Effector memory CD4-positive, alpha-beta T cell (primary cell): Measurements from ENCODE around the gene PPARD.

Source experiments
- DNase-seq, 3 donors: peaks; one replicate each; pipeline ENCODE4 v3.0.0-alpha.2; 2020
- H3K27ac ChIP-seq: 2 replicates; pipeline ENCODE4 v1.7.0; 2013; ENCODE audit warnings: mild to moderate bottlenecking, low read length, moderate library complexity; ENCODE audit not compliant: insufficient read depth, poor library complexity, severe bottlenecking
- H3K27me3 ChIP-seq: replicated peaks from 2 replicates; pipeline ENCODE4 v1.7.0; 2013; ENCODE audit warnings: mild to moderate bottlenecking, low read length; ENCODE audit not compliant: insufficient read depth, control insufficient read depth, poor library complexity, severe bottlenecking
- H3K36me3 ChIP-seq: 2 replicates; pipeline ENCODE4 v1.7.0; 2013; ENCODE audit warnings: mild to moderate bottlenecking, low read length, moderate library complexity; ENCODE audit not compliant: control insufficient read depth, insufficient read depth
- H3K4me1 ChIP-seq: 2 replicates; pipeline ENCODE4 v1.7.0; 2013; ENCODE audit warnings: low read length, mild to moderate bottlenecking; ENCODE audit not compliant: control insufficient read depth, insufficient read depth, poor library complexity, severe bottlenecking
- H3K4me3 ChIP-seq: 2 replicates; pipeline ENCODE4 v1.7.0; 2013; ENCODE audit warnings: low read length, low read depth, mild to moderate bottlenecking; ENCODE audit not compliant: insufficient read depth, poor library complexity, severe bottlenecking
- H3K9me3 ChIP-seq: 2 replicates; pipeline ENCODE4 v1.7.0; 2013; ENCODE audit warnings: mild to moderate bottlenecking, low read length, moderate library complexity; ENCODE audit not compliant: control insufficient read depth

The PPARD gene

GRCh38 chr6:35356391-35356790 is 14.0 kb downstream of the PPARD start:
- DNase-seq: no peak
- H3K4me1 ChIP-seq: no peaks in the 10 kb centered on the region
- H3K9me3 ChIP-seq: no peaks in the 10 kb centered on the region
- no peak overlapping the region for H3K27ac ChIP-seq
- H3K36me3 ChIP-seq: peaks cover 48% of the 10 kb centered on the region
- H3K4me3 ChIP-seq: no peak overlapping the region
- H3K27me3 ChIP-seq: no peaks in the 10 kb centered on the region

- H3K4me3 ChIP-seq: no peak overlapping the region
- no peak for DNase-seq
- H3K4me1 ChIP-seq: no peaks in the 10 kb centered on the region
- H3K36me3 ChIP-seq: peaks cover 48% of the 10 kb centered on the region
- H3K27ac ChIP-seq: no peak overlapping the region
- no peaks in the 10 kb centered on the region for H3K9me3 ChIP-seq
- no peaks in the 10 kb centered on the region for H3K27me3 ChIP-seq
Observed at GRCh38 chr6:35357677-35358076, 15.3 kb downstream of the PPARD start.

GRCh38 chr6:35358086-35358485 is 15.7 kb downstream of the PPARD start:
- H3K9me3 ChIP-seq: no peaks in the 10 kb centered on the region
- H3K4me3 ChIP-seq: no peak overlapping the region
- no peak overlapping the region for H3K27ac ChIP-seq
- H3K27me3 ChIP-seq: no peaks in the 10 kb centered on the region
- no peak for DNase-seq
- H3K4me1 ChIP-seq: no peaks in the 10 kb centered on the region
- H3K36me3 ChIP-seq: peaks cover 44% of the 10 kb centered on the region

DNA sequence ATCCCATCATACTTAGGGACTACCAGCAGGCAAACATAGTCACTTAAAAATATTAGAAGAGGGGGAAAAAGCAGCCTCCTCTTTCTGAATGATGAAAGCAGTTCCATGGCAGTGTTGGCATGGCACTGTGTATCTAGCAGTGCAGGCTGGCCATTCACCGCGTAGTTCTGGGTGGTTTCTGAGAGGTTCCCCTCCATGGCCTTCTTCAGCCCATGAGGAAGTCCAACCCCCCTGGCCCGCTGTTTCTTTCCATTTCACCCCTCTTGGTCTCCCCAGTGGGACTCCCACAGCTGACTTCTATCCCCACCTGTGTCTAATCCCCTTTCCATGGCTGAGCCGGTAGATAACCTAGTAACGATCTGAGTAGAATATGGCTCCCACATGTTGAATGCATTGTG is 17.0 kb downstream of the PPARD start:
- Histone ChIP-seq H3K27me3 (no peaks in the 10 kb centered on the region), H3K27ac (no peak overlapping the region), H3K36me3 (peaks cover 36% of the 10 kb centered on the region), H3K4me1 (no peaks in the 10 kb centered on the region), H3K9me3 (no peaks in the 10 kb centered on the region), H3K4me3 (no peak overlapping the region)
- DNase-seq: no peak

DNA sequence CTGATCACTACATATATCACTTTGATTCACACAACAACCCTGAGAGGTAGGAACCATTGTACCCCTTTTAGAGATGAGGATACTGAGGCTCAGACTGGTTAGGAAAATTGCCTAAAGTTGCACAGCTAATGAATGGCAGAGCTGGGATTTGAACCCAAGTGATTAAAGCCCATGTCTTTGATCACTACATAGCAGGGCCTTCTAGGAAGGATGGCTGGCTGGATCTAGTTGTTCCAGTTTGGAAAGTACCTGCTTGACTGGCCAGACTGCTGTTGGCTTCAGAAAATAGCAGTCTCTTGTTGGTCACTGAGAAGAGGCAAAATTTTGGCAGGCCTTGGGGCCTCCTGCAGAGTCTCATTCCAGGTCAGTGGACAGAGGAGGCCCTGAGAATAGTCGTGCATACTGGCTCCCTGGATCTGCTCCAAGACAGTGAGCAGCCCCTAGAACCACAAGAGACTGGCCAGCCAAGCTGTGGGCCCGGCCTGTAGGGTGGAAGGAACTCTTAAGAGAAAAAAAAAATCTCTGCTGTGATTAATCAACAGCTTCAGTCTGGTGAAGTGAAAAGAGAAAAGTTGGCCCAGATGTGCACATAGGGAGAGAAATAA is 17.5 kb downstream of the PPARD start:
- no peak for DNase-seq
- no peaks in the 10 kb centered on the region for H3K4me1 ChIP-seq
- H3K27ac ChIP-seq: no peak overlapping the region
- H3K4me3 ChIP-seq: no peak overlapping the region
- no peaks in the 10 kb centered on the region for H3K27me3 ChIP-seq
- H3K36me3 ChIP-seq: peaks cover 32% of the 10 kb centered on the region
- no peaks in the 10 kb centered on the region for H3K9me3 ChIP-seq

GRCh38 chr6:35360349-35361138 is 18.2 kb downstream of the PPARD start:
- H3K36me3 ChIP-seq: peaks cover 29% of the 10 kb centered on the region
- H3K9me3 ChIP-seq: no peaks in the 10 kb centered on the region
- no peak overlapping the region for H3K27ac ChIP-seq
- no peak overlapping the region for H3K4me3 ChIP-seq
- DNase-seq: no peak
- H3K4me1 ChIP-seq: no peaks in the 10 kb centered on the region
- H3K27me3 ChIP-seq: no peaks in the 10 kb centered on the region

DNA sequence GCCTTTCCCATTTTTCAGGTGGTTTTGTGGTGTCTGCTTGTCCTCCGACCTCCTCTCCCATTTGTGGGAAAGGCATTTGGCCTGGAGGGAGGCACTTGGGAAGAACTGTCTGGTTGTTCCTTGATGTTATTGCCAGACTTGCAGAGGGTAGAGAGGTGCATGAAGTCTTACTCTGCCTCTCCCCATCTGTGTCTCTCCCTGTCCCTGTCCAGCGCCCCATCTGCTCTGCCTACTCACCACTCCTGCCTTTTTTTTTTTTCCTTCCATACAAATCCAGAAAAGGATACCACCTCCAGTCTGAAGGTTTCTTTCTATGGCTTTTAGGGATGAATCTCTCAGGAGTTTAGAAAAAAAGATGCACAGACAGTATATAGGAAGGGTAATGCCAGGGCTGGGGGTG is 19.8 kb downstream of the PPARD start:
- H3K9me3 ChIP-seq: no peaks in the 10 kb centered on the region
- DNase-seq: no peak
- H3K4me3 ChIP-seq: no peak overlapping the region
- no peaks in the 10 kb centered on the region for H3K27me3 ChIP-seq
- H3K36me3 ChIP-seq: peaks cover 16% of the 10 kb centered on the region
- no peaks in the 10 kb centered on the region for H3K4me1 ChIP-seq
- H3K27ac ChIP-seq: no peak overlapping the region

DNA sequence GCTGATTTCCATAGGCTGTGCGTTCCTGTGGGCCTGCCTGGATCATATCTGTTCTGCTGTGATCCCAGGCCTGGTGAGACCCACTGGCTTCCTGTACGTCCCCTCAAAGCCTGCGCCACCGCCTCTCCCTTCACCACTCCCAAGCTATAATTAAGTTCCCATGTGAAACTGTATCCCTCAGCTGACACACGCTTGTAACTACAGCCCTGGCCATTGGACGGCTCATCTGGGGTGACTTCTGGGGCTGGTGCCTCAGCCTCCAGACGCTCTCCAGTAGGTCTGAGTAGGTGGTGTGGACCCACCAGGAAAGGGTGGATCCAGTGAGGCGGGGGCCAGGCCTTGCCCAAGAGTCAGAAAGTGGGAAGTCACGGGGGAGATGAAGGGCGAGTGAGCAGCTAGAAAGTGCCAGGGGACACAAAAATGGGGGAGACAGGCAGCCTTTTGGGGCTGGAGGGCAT is 21.0 kb downstream of the PPARD start:
- Histone ChIP-seq H3K4me1 (peaks cover 6% of the 10 kb centered on the region), H3K36me3 (peaks cover 13% of the 10 kb centered on the region), H3K4me3 (no peak overlapping the region), H3K27ac (no peak overlapping the region), H3K9me3 (no peaks in the 10 kb centered on the region), H3K27me3 (no peaks in the 10 kb centered on the region)
- DNase-seq: no peak

DNA sequence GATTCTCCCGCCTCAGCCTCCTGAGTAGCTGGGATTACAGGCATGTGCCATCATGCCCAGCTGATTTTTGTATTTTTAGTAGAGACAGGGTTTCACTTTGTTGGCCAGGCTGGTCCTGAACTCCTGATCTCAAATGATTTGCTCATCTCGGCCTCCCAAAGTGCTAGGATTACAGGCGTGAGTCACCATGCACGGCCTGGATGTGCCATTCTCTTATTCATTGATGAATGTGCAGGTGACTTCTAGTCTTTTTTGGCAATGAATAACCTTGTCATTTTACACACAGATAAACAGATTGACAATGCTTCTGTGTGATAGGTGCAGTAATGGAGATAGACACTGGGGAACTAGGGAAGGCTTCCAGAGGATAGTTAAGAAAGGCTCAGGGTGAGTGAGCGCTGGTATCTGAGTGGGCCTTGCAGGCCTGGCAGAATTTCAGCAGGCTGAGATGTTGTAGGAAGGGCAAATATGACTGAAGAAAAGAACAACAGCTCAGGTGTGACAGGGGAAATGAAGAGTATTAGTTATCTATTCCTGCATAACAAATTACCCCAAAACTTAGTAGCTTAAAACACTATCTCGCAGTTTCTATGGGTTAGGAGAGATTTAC is 23.3 kb downstream of the PPARD start:
- Histone ChIP-seq H3K27ac (no peak overlapping the region), H3K9me3 (no peaks in the 10 kb centered on the region), H3K4me1 (peaks cover 29% of the 10 kb centered on the region), H3K4me3 (no peak overlapping the region), H3K27me3 (no peaks in the 10 kb centered on the region), H3K36me3 (peaks cover 3% of the 10 kb centered on the region)
- DNase-seq: no peak

DNA sequence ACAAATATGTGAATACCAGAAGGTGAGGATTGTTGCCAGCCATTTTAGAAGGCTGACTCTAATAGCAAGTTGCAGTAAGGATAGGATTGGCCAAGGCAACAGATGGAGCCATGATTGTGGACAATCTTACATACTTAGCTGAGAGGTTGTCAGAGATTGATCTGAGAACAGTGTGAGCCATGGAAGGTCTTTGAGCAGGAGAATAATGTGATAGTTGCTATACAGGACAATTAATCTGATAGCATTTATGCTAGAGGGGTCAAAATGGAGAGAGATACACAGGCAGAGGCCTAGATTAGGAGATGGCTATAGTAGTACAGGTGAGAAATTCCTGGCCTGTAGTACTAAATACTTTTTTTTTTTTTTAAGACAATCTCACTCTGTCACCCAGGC is 23.8 kb downstream of the PPARD start:
- Histone ChIP-seq H3K9me3 (no peaks in the 10 kb centered on the region), H3K36me3 (peaks cover 3% of the 10 kb centered on the region), H3K27ac (no peak overlapping the region), H3K27me3 (no peaks in the 10 kb centered on the region), H3K4me1 (peaks cover 34% of the 10 kb centered on the region), H3K4me3 (no peak overlapping the region)
- no peak for DNase-seq
